A549 (cell line): ENCODE data around the gene ANKS1B.

ENCODE experiments used
- ATOH8 ChIP-seq: fragments of 250-450 bp; sonication (Bioruptor Pico); IDR thresholded peaks from 2 replicates; pipeline ENCODE4 v1.5.0; 2020; ENCODE audit warnings: low read depth, mild to moderate bottlenecking, moderate library complexity
- CTCF ChIP-seq: fragments of >200 bp; sonication (Bioruptor Twin); formaldehyde crosslinking; IDR thresholded peaks from 3 replicates; pipeline ENCODE4 v1.5.1; 2016
- MAX ChIP-seq: IDR thresholded peaks from 2 replicates; pipeline ENCODE4 v1.6.1; 2012
- MAZ ChIP-seq: fragments of 150-350 bp; IDR thresholded peaks from 2 replicates; pipeline ENCODE4 v1.6.1; 2014; ENCODE audit warnings: antibody characterized with exemption, low read depth, low read length, borderline replicate concordance
- PBX3 ChIP-seq: IDR thresholded peaks from 2 replicates; pipeline ENCODE4 v1.6.1; 2012
- POLR2A ChIP-seq: IDR thresholded peaks from 2 replicates; pipeline ENCODE4 v1.6.1; 2012; ENCODE audit warnings: mild to moderate bottlenecking, low read length

- TF ChIP-seq POLR2A: no peak
- TF ChIP-seq CTCF: no peak
- TF ChIP-seq MAX: no peak
- TF ChIP-seq PBX3: no peak
- no peak for TF ChIP-seq MAZ
- TF ChIP-seq ATOH8: no peak
These were observed 159.7 kb downstream of the ANKS1B start for GRCh38 chr12:99824900-99825542.
